ENCODE data around the gene C5orf34. TPM values are rescaled to one million over a fixed set of nuclear protein-coding genes. Genes with fewer than 3 reads are reported as not detected.

The C5orf34 gene
- 3.0 to 6.6 TPM (median 5.1 TPM) in 5 replicates for total RNA-seq (2022; extraction: Qiagen RNA extraction; ENCODE audit: low read depth)

GRCh38 chr5:43514816-43515677 is at the start of gene C5orf34:
C5orf34 (minus strand) TSS chr5:43515148; CDS start chr5:43509339, 5,809 bp downstream.

DNA sequence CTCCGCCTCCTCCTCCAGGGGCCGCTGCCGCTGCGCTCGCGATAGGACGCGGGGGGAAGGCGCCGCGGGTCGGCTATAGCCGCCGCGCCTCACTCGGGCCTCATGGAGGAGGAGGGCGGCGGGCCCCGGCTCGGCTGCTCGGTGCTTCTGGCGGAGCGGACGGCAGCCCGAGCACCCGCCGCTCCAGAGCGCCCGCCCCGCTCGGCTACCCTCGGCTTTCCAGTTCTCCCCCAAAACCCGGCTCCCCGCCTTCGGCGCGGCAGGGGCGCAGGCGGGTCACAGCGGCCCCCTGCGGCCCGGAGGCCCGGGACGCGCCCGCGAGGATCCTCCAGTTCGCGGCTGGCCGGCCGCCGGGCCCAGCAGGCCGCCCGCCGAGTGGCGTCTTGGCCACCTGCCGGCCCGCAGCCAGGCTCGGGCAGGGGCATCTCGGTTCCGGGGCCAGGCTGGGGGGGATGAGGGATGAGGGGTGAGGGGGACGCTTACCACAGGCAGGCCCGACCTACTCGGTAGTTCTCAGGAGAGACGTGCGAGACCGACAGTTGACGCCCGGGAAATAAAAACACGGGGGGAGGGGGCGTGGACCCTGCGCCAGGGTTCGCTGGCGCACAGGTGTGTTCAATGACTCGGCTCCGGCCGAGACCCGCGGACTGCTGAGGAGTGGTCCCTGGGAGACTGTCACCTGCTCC is 42.1 kb upstream of the C5orf34 start, which contains the start of gene PAIP1:
Gene PAIP1 (minus strand): TSS at position 221 of the 686 bp plus-strand sequence. CDS start 231 bp downstream, outside the sequence.

GRCh38 chr5:43483298-43484105 is 31.4 kb downstream of the C5orf34 start, which contains the start of gene TMEM267:
TMEM267 (minus strand) TSS chr5:43483865; CDS start chr5:43453969, 29,896 bp downstream.

Other genes starting within 250 kb of the C5orf34 start
- gene HMGCS1, start 201.7 kb downstream of the C5orf34 start, total RNA-seq (2022; extraction: Qiagen RNA extraction; ENCODE audit: low read depth) = 45.8 to 59.7 TPM (median 53.7 TPM) in 5 replicates
- 0.09 to 0.21 TPM (median 0.19 TPM) in 3 of 5 replicates, not detected in the others for gene CCL28, start 102.8 kb downstream of the C5orf34 start, total RNA-seq (2022; extraction: Qiagen RNA extraction; ENCODE audit: low read depth)
- 8.5 to 23.4 TPM (median 20.4 TPM) in 5 replicates for gene TMEM267, start 31.3 kb downstream of the C5orf34 start, total RNA-seq (2022; extraction: Qiagen RNA extraction; ENCODE audit: low read depth)
- 91.5 to 120 TPM (median 118 TPM) in 5 replicates for gene PAIP1, start 41.9 kb upstream of the C5orf34 start, total RNA-seq (2022; extraction: Qiagen RNA extraction; ENCODE audit: low read depth)
- 8.8 to 15.3 TPM (median 12.3 TPM) in 5 replicates for gene NNT, start 88.0 kb upstream of the C5orf34 start, total RNA-seq (2022; extraction: Qiagen RNA extraction; ENCODE audit: low read depth)

Measured in A549 treated with RU486 at 1 μM for 4 hours (cell line).